GM18508 (cell line): Measurements from ENCODE around the gene TLK1.

Experiments used
- ATAC-seq: cut with Tn5 transposase; IDR thresholded peaks from one replicate; pipeline ENCODE4 v1.9.1; 2021; ENCODE audit warnings: moderate number of reproducible peaks; ENCODE audit not compliant: insufficient read depth, unreplicated experiment

Gene TLK1

GRCh38 chr2:171013851-171014250 is 146.8 kb downstream of the TLK1 start:
- no peak for ATAC-seq

DNA sequence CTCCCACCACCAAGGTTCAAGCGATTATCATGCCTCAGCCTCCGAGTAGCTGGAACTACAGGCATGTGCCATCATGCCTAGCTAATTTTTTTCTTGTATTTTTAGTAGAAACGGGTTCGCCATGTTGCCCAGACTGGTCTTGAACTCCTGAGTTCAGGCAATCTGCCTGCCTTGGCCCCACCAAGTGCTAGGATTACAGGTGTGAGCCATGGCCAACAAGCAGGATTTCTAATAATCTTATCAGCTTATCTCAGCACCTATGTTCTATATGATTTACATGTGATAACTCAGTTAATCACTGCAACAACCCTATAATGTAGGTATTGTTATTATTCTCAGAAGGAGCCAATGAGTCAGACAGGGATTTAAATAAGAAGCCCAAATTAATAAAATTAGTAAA is 151.3 kb downstream of the TLK1 start:
- ATAC-seq: no peak

DNA sequence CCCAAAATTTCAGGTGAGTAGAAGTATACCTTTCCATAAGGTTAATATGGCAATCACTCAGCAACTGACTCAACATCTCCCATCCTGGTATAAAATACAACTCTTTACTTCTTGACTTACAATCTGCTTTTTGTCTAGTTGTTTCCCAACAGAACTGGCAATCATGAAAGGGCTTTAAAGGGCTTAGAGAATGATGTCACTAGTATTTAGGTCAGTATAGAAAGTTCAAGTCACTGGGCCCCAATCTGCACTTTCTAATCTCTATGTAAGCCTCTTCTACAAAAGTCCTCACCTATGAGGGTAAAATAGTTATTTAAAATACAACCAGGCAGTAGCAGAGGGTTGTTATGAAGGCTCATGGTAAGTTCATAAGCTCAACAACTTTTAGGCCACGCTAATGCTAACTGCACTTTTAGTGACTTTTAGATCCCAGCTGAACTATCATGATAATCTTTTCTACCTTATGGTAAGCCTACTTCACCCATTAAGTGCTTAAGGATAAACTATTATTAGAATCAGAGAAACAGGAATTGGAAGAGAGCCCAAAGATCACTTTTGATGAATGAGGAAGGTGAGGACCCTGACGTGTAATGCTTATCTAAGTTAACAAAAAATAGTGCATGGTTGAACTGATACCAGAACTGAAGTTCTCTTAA is 152.0 kb downstream of the TLK1 start:
- no peak for ATAC-seq

- ATAC-seq: no peak
Observed at GRCh38 chr2:171004833-171005232, 155.9 kb downstream of the TLK1 start.

- no peak for ATAC-seq
Observed at GRCh38 chr2:171004363-171004762, 156.3 kb downstream of the TLK1 start.

DNA sequence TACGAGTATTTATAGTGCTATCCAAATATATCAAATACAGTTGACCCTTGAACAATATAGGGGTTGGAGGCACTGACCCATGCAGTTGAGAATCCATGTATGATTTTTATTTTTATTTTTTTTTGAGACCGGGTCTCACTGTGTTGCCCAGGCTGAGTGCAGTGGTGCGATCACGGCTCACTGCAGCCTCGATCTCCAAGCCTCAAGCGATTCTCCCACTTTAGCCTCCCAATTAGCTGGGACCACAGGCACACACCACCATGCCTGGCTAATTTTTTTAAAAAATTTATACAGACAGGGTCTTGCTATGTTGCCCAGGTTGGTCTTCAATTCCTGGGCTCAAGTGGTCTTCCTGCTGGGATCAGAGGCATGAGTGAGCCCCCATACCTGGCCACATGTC is 161.0 kb downstream of the TLK1 start:
- ATAC-seq: no peak

DNA sequence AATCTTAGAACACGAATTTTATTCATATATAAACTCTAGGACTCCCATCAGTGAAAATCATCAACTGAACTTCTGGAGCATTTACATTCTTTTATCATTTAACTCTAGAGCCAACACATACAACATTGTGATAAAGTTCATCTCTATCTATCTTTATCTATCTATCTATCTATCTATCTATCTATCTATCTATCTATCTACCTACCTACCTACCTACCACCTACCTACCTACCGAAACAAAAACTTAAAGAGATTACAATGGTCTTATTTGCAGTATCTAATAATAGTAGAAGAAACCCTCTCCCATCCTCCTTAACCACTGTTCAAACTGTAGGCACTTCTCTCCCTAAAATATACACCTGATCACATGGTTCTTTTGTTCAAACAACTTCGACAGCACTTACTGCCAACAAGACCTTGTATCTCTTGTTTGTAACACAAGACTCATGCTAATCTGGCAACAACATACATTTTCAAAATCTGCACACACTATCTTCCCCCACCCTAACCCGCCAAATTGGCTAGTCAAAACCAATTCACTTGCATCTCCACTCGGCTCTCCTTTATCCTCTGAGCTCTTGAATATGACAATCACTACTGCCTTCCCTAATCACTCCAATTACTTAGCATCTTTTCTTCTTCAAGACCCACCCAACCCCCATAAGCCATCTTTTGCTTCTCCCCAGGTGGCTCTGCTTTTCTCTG is 162.6 kb downstream of the TLK1 start:
- ATAC-seq: no peak

DNA sequence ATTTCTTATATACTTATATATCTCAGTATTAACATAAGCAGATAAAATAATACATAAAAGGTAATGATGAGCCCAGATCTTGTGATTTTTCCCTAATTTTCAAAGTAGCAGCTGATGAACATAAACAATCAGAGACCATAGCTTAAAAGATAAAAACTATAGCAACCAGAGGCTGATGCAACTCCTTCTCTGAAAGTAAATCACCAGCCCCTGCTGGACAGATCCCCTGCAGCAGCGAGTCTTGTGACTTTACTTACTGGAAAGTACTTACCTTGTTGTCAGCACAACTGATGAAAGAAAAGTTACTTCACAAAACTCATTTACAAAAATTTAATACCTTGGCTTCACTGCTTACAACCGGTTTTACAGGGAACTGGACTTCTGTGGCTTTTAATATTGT is 164.4 kb downstream of the TLK1 start:
- ATAC-seq: no peak

DNA sequence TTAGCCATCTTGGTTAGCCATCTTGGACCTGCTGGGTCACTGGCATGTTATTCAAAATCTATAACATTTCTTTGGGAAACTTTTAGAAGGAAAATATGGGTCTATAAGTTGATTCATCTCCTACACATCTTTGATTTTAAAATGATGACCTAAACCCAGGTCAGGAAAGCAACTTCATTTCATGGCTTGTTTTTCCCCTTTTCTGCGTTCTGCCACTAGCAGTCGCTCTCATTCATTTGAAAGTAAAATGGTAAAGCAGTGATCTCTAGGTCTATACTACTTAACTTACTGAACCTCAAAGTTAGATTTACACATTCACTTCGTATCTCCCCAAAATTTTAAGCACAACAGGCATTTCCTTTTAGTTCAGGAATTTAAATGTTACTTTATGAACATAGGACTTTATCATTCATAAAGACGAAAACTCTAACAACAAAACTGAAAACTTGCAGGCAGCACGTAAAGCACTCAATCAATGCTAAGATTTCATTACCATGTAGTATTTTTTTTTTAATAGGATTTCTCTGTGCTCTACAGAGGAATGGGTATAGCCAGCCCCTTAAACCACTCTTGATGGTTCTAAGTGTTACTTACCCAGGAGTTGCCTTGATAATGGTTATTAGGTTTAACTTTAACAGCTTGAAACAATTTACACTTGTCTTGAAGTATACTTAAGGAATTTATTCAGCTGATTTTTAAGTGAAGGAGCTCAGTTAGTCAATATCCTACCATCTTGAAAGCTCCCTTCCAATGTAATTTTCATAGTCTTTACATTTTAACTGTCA is 169.1 kb downstream of the TLK1 start:
- no peak for ATAC-seq

- ATAC-seq: no peak
Observed at GRCh38 chr2:170986566-170987258, 174.0 kb downstream of the TLK1 start.

- ATAC-seq: no peak
Observed at GRCh38 chr2:170985407-170985806, 175.3 kb downstream of the TLK1 start.

DNA sequence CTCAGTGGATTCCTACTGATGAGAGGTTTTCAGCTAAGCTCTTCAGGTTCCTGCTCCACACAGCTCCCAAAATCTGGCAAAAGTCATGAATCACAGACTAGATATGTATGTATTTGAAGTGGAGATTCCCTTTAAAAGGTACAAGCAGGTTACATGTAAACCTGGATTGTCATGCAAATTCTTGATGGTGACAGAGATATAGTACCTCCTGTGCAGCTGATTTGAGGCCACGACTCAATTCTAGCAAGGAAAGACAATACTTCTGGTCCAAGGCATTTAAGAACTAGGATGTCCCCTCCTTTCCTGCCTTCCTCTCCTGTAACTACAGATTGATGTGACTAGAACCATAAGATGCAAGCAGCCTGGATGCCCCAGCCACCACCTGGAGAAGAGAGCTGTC is 176.6 kb downstream of the TLK1 start:
- no peak for ATAC-seq

- ATAC-seq: no peak
Observed at GRCh38 chr2:170975943-170976270, 184.8 kb downstream of the TLK1 start.

DNA sequence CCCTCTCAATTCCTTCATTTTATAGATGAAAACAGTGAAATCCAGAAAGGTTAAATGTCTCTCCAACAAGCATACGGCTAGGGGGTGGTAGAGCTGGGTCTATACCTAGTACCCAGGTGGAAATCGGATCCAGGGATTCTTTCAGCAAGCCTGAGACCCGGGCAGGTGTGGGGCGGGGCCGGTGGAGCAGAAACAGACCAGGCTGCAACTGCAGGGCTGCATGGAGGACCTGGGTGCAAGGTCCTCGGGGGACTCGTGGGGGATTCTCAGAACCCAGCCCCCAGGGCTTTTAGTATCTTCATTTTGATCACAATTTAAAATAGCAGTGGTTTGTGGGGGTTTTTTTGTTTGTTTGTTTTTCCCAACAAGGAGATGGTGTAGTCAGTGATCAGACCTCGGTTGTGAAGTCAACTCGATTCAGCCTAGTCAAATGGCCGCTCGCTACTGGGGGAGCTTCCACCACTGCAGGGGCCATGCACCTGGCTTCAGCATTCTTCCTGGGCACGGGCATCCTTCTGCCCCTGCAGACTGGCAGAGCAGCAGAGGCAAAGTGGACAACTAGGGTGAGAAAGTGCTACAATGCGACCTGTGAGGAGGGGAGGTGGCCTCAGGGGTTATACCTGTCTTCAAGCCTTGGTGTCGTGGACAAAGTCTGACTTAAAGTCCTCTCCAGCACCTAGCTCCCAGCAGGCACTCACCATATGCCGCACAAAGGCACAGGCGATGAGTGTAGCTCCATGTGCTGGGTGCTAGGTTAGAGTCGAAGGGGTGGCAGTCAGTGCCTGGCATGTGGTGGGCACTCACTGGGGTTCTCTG is 185.4 kb downstream of the TLK1 start:
- no peak for ATAC-seq

GRCh38 chr2:170974304-170974993 is 186.2 kb downstream of the TLK1 start:
- no peak for ATAC-seq

GRCh38 chr2:170973492-170974303 is 187.0 kb downstream of the TLK1 start:
- ATAC-seq: no peak

- no peak for ATAC-seq
Observed at GRCh38 chr2:170973225-170973491, 187.5 kb downstream of the TLK1 start.

- no peak for ATAC-seq
Observed at GRCh38 chr2:170972296-170973224, 188.1 kb downstream of the TLK1 start.
